ENCODE data around the gene PPOX. TPM values are rescaled to one million over a fixed set of nuclear protein-coding genes. Genes with fewer than 3 reads are reported as not detected.

PPOX gene
- total RNA-seq, 1 experiment from 2014 or later = 37.1 TPM

GRCh38 chr1:161197560-161198193, 31.5 kb downstream of the PPOX start:
- no peak for DNase-seq (ENCODE audit: low spot score)

- no peak for DNase-seq (ENCODE audit: low spot score)
Observed at GRCh38 chr1:161198194-161198896, 32.1 kb downstream of the PPOX start.

GRCh38 chr1:161198897-161199431, 32.7 kb downstream of the PPOX start, which contains the start of gene ADAMTS4:
Gene ADAMTS4, minus strand, starts transcription at chr1:161199054. Its CDS starts 427 bp downstream, at chr1:161198627.
- DNase-seq (ENCODE audit: low spot score) = no peak

- no peak for DNase-seq (ENCODE audit: low spot score)
Observed at GRCh38 chr1:161199506-161200139, 33.4 kb downstream of the PPOX start.

GRCh38 chr1:161200421-161200991, 34.3 kb downstream of the PPOX start:
- DNase-seq (ENCODE audit: low spot score) = no peak

- no peak for DNase-seq (ENCODE audit: low spot score)
Observed at GRCh38 chr1:161200992-161201835, 35.0 kb downstream of the PPOX start.

GRCh38 chr1:161201836-161202712, 35.8 kb downstream of the PPOX start, which contains the start of gene NDUFS2:
Gene NDUFS2, plus strand, starts transcription at chr1:161202367. Its CDS starts 19 bp downstream, at chr1:161202386.
- DNase-seq (ENCODE audit: low spot score) = peak; percentile 99

GRCh38 chr1:161206411-161207140, 40.4 kb downstream of the PPOX start:
- no peak for DNase-seq (ENCODE audit: low spot score)

GRCh38 chr1:161207173-161207572, 40.9 kb downstream of the PPOX start:
- no peak for DNase-seq (ENCODE audit: low spot score)

- peak; percentile 83 for DNase-seq (ENCODE audit: low spot score)
Observed at GRCh38 chr1:161209790-161210409, 43.7 kb downstream of the PPOX start.

- no peak for DNase-seq (ENCODE audit: low spot score)
Observed at GRCh38 chr1:161214369-161214768, 48.1 kb downstream of the PPOX start.

GRCh38 chr1:161215076-161215475, 48.9 kb downstream of the PPOX start, which contains the start of gene FCER1G:
Gene FCER1G, plus strand, starts transcription at chr1:161215295. Its CDS starts 27 bp downstream, at chr1:161215322.
- DNase-seq (ENCODE audit: low spot score) = no peak

GRCh38 chr1:161216945-161217712, 50.9 kb downstream of the PPOX start:
- DNase-seq (ENCODE audit: low spot score) = peak; percentile 73

- DNase-seq (ENCODE audit: low spot score) = no peak
Observed at GRCh38 chr1:161217831-161218230, 51.6 kb downstream of the PPOX start.

- no peak for DNase-seq (ENCODE audit: low spot score)
Observed at GRCh38 chr1:161218301-161219077, 52.3 kb downstream of the PPOX start.

- DNase-seq (ENCODE audit: low spot score) = no peak
Observed at GRCh38 chr1:161219078-161219892, 53.1 kb downstream of the PPOX start.

Measured in A172 (cell line).